Keratinocyte (primary cell): ENCODE data around the gene PPP1R3C. TPM values are rescaled to one million over a fixed set of nuclear protein-coding genes. Genes with fewer than 3 reads are reported as not detected.

Experiments
- DNase-seq: peaks from one replicate; pipeline ENCODE4 v3.0.0-alpha.2; 2011; ENCODE audit warnings: low read depth, missing footprints, low spot score
- FAIRE-seq: peaks from 2 replicates; lab custom pipeline; 2011; peaks lifted over from hg19 to GRCh38; lab: Jason Lieb, UNC
- H2AFZ ChIP-seq: 2 replicates; pipeline ENCODE4 v1.6.0; 2012; ENCODE audit warnings: low read length, control low read depth, inconsistent platforms; ENCODE audit not compliant: control insufficient read depth
- H3K27ac ChIP-seq: 2 replicates; pipeline ENCODE4 v1.5.1; 2011; ENCODE audit warnings: low read length; ENCODE audit not compliant: control insufficient read depth, insufficient read depth
- H3K27me3 ChIP-seq: 3 replicates; pipeline ENCODE4 v1.6.0; 2011; ENCODE audit warnings: low read length; ENCODE audit not compliant: control insufficient read depth, insufficient read depth; ENCODE audit errors: extremely low read depth
- H3K36me3 ChIP-seq, 2 experiments: 2 replicates in 1 of 2; 3 replicates in 1 of 2; pipeline ENCODE4 v1.5.1; 2011; ENCODE audit warnings: low read length in 2 of 2, mild to moderate bottlenecking in 1 of 2; ENCODE audit not compliant: control insufficient read depth in 2 of 2, insufficient read depth in 2 of 2; ENCODE audit errors: extremely low read depth in 1 of 2
- H3K4me1 ChIP-seq: 3 replicates; pipeline ENCODE4 v1.5.1; 2011; ENCODE audit warnings: low read length; ENCODE audit not compliant: control insufficient read depth, insufficient read depth; ENCODE audit errors: extremely low read depth
- H3K4me2 ChIP-seq: 3 replicates; pipeline ENCODE4 v1.6.0; 2011; ENCODE audit warnings: low read depth, low read length; ENCODE audit not compliant: control insufficient read depth, insufficient read depth; ENCODE audit errors: extremely low read depth
- H3K4me3 ChIP-seq, 3 experiments: fragments of 200-600 bp in 1 of 3; sonication (generic) in 1 of 3; 2 replicates in 2 of 3; 3 replicates in 1 of 3; pipeline ENCODE4 v1.5.1; 2011 to 2016; ENCODE audit warnings: low read length in 3 of 3, mild to moderate bottlenecking in 3 of 3, control low read depth in 2 of 3, inconsistent platforms in 1 of 3, low read depth in 1 of 3, mixed read lengths in 1 of 3, mixed run types in 1 of 3, moderate library complexity in 1 of 3; ENCODE audit not compliant: control insufficient read depth in 2 of 3, insufficient read depth in 2 of 3; ENCODE audit errors: extremely low read depth in 1 of 3
- H3K79me2 ChIP-seq: 2 replicates; pipeline ENCODE4 v1.6.0; 2012; ENCODE audit warnings: low read length; ENCODE audit not compliant: control insufficient read depth, insufficient read depth
- H3K9ac ChIP-seq: 3 replicates; pipeline ENCODE4 v1.6.0; 2011; ENCODE audit warnings: low read length; ENCODE audit not compliant: control insufficient read depth, insufficient read depth; ENCODE audit errors: extremely low read depth
- H3K9me1 ChIP-seq: 3 replicates; pipeline ENCODE4 v1.6.0; 2011; ENCODE audit warnings: low read length; ENCODE audit not compliant: control insufficient read depth, insufficient read depth; ENCODE audit errors: extremely low read depth
- H3K9me3 ChIP-seq: 2 replicates; pipeline ENCODE4 v1.5.1; 2012; ENCODE audit warnings: low read depth, low read length; ENCODE audit not compliant: control insufficient read depth
- H4K20me1 ChIP-seq: 3 replicates; pipeline ENCODE4 v1.6.0; 2011; ENCODE audit warnings: low read length; ENCODE audit not compliant: control insufficient read depth, insufficient read depth; ENCODE audit errors: extremely low read depth
- CTCF ChIP-seq, 3 experiments: IDR thresholded peaks in 1 of 3; conservative IDR thresholded peaks in 1 of 3; optimal IDR thresholded peaks in 1 of 3; 2 replicates in 2 of 3; 3 replicates in 1 of 3; pipeline versions ENCODE3 to v1.5.1; 2011; ENCODE audit warnings: low read length in 3 of 3, mild to moderate bottlenecking in 3 of 3, moderate library complexity in 2 of 3, control low read depth in 1 of 3, inconsistent platforms in 1 of 3; ENCODE audit not compliant: insufficient read depth in 2 of 3; ENCODE audit errors: extremely low read depth in 1 of 3
- EZH2 ChIP-seq: IDR thresholded peaks from one replicate; pipeline ENCODE4 v1.6.1; 2012; ENCODE audit warnings: inconsistent platforms, mild to moderate bottlenecking, low read length, moderate library complexity
- dilution Hi-C: fragments of 300-500 bp; cut with MboI; formaldehyde crosslinking; loops from one replicate; pipeline ENCODE4 v1.7.0; 2020; ENCODE audit warnings: low sequenced_read_pairs; ENCODE audit not compliant: extremely low pct_ligation_motif_present
- polyA minus RNA-seq, 3 experiments: library from RNA; depleted of rRNA, polyadenylated mRNA; stranded (reverse); fragments of >200 nt; gene quantifications; 1 replicate in 1 of 3; 2 replicates in 1 of 3; 3 replicates in 1 of 3; pipeline ENCODE4 v1.2.3, GENCODE V29; 2011
- polyA plus RNA-seq, 5 experiments: library from polyadenylated mRNA; depleted of rRNA in 3 of 5; stranded (reverse) in 3 of 5; stranded (forward) in 1 of 5; unstranded in 1 of 5; fragments of >200 nt; gene quantifications; 1 replicate in 1 of 5; 2 replicates in 3 of 5; 3 replicates in 1 of 5; pipeline versions ENCODE4 v1.2.1 to v1.2.3, GENCODE V29; 2011 to 2012; ENCODE audit warnings: missing spikeins in 2 of 5, low read depth in 1 of 5, low replicate concordance in 1 of 5

The PPP1R3C gene
- 3.2 to 8.9 TPM (median 7.3 TPM) in 3 replicates for polyA plus RNA-seq
- polyA plus RNA-seq (2011; ENCODE audit: low read depth): 2.5 TPM
- polyA plus RNA-seq (2011; cell fraction: cytosol; rRNA removed): 3.6 and 5.0 TPM in 2 replicates
- polyA plus RNA-seq (2011; cell fraction: nucleus; rRNA removed): 8.2 and 8.5 TPM in 2 replicates
- polyA plus RNA-seq (2012; ENCODE audit: low replicate concordance): 3.0 and 9.3 TPM in 2 replicates
- polyA minus RNA-seq: 1.4 to 15.8 TPM (median 9.8 TPM) in 3 replicates
- 4.6 TPM for polyA minus RNA-seq (2011; cell fraction: cytosol; rRNA and poly(A)+ RNA removed)
- 6.4 and 11.6 TPM in 2 replicates for polyA minus RNA-seq (2011; cell fraction: nucleus; rRNA and poly(A)+ RNA removed)

- no peaks in the 10 kb centered on the region for H3K9me1 ChIP-seq
- no peaks in the 10 kb centered on the region for H3K27me3 ChIP-seq
- peaks cover 4 to 16% of the 10 kb centered on the region in 2 experiments for H3K36me3 ChIP-seq
- H2AFZ ChIP-seq: peak within 1 kb of the TSS; percentile 81
- DNase-seq (peak; percentile 45), FAIRE-seq (peak; percentile 77)
- no peaks in the 10 kb centered on the region for H3K9me3 ChIP-seq
- dilution Hi-C loops: no loop called here
- peak within 1 kb of the TSS; percentile 72 for H3K9ac ChIP-seq
- peak within 1 kb of the TSS; percentile 93 for H3K4me2 ChIP-seq
- TF ChIP-seq EZH2: no peak
- TF ChIP-seq CTCF (optimal IDR thresholded peaks at IDR 0.05 in 1 of 3, IDR thresholded peaks at IDR 0.05 in 1 of 3, conservative IDR thresholded peaks at IDR 0.05 in 1 of 3; ENCODE audit: extremely low read depth in 1 of 3, insufficient read depth in 2 of 3, low read length in 3 of 3): peak; percentile 16 to 63 (median 26)
- H4K20me1 ChIP-seq: no peaks in the 10 kb centered on the region
- H3K4me3 ChIP-seq: peak within 1 kb of the TSS; percentile 55 to 82 (median 75)
- peak within 1 kb of the TSS; percentile 53 for H3K27ac ChIP-seq
- peaks cover 28% of the 10 kb centered on the region for H3K4me1 ChIP-seq
- no peaks in the 10 kb centered on the region for H3K79me2 ChIP-seq
These were observed at the start of gene PPP1R3C for GRCh38 chr10:91632671-91633550. Gene PPP1R3C (minus strand): TSS chr10:91633071. CDS start chr10:91632969, 102 bp downstream.

- H3K4me1 ChIP-seq: peaks cover 47% of the 10 kb centered on the region
- H3K9ac ChIP-seq: no peak overlapping the region
- no peaks in the 10 kb centered on the region for H3K36me3 ChIP-seq
- H2AFZ ChIP-seq: no peak overlapping the region
- H3K9me1 ChIP-seq: no peaks in the 10 kb centered on the region
- H3K79me2 ChIP-seq: no peaks in the 10 kb centered on the region
- no peaks in the 10 kb centered on the region for H4K20me1 ChIP-seq
- TF ChIP-seq CTCF (optimal IDR thresholded peaks at IDR 0.05 in 1 of 3, IDR thresholded peaks at IDR 0.05 in 1 of 3, conservative IDR thresholded peaks at IDR 0.05 in 1 of 3; ENCODE audit: extremely low read depth in 1 of 3, insufficient read depth in 2 of 3, low read length in 3 of 3): no peak
- TF ChIP-seq EZH2: no peak
- no peak overlapping the region for H3K4me2 ChIP-seq
- dilution Hi-C loops: no loop called here
- no peak for FAIRE-seq
- H3K27me3 ChIP-seq: no peaks in the 10 kb centered on the region
- H3K27ac ChIP-seq: no peak overlapping the region
- no peak overlapping the region for H3K4me3 ChIP-seq
- no peaks in the 10 kb centered on the region for H3K9me3 ChIP-seq
- DNase-seq: no peak
These were observed 48.7 kb upstream of the PPP1R3C start for GRCh38 chr10:91681361-91682276.
